GM18520 (cell line): ENCODE measurements around the gene SPINT4.
"Not testable (repeated sequence)": the region's sequence is repeated elsewhere in the genome, so short reads cannot be mapped to it uniquely, and the experiment has no call there.

Experiments used
- ATAC-seq: cut with Tn5 transposase; IDR thresholded peaks from one replicate; pipeline ENCODE4 v1.9.1; 2021; ENCODE audit not compliant: unreplicated experiment

The SPINT4 gene

GRCh38 chr20:45764618-45765282 is 42.6 kb downstream of the SPINT4 start:
- ATAC-seq: not testable (repeated sequence)

- no peak for ATAC-seq
These were observed 43.2 kb downstream of the SPINT4 start for GRCh38 chr20:45765307-45765875.

GRCh38 chr20:45765980-45766379 is 43.8 kb downstream of the SPINT4 start:
- no peak for ATAC-seq

- ATAC-seq: no peak
These were observed 46.3 kb downstream of the SPINT4 start for GRCh38 chr20:45768479-45768878.

GRCh38 chr20:45771182-45771759 is 49.1 kb downstream of the SPINT4 start:
- no peak for ATAC-seq

- no peak for ATAC-seq
These were observed 50.5 kb downstream of the SPINT4 start for GRCh38 chr20:45772693-45773092.

GRCh38 chr20:45774945-45775344 is 52.8 kb downstream of the SPINT4 start:
- ATAC-seq: no peak

GRCh38 chr20:45775411-45775810 is 53.3 kb downstream of the SPINT4 start:
- no peak for ATAC-seq
